CD4-positive, alpha-beta T cell treated with Interferon alpha-2 for 1 hour (primary cell): ENCODE data around the gene MYADML2.
"Not testable (repeated sequence)": the region's sequence is repeated elsewhere in the genome, so short reads cannot be mapped to it uniquely, and the experiment has no call there.

Experiments used
- DNase-seq, 2 donors: peaks; one replicate each; pipeline ENCODE4 v3.0.0-alpha.2; 2020 to 2022

The MYADML2 gene

GRCh38 chr17:81922566-81923301, 24.3 kb downstream of the MYADML2 start:
- no peak for DNase-seq

- DNase-seq: no peak
Observed at GRCh38 chr17:81921996-81922565, 25.0 kb downstream of the MYADML2 start.

DNA sequence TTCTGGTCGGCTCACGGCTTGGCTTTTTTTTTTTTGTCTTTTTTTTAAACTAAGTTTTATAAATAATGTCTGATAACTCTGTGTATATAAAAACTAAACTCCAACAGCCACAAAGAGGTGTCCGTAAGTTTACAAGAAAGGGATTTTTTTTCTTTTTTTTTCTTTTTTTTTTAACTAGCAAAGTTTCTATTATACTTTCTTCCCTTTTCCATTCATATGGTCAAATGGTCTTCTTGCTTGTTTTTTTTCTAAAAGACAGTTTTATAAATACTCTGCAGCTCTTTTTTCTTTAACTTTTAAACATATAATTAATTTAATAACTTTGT, 25.5 kb downstream of the MYADML2 start:
- DNase-seq: no peak

GRCh38 chr17:81920612-81921536, 26.2 kb downstream of the MYADML2 start:
- peak in 1 of 2 donors; percentile 35 for DNase-seq

DNA sequence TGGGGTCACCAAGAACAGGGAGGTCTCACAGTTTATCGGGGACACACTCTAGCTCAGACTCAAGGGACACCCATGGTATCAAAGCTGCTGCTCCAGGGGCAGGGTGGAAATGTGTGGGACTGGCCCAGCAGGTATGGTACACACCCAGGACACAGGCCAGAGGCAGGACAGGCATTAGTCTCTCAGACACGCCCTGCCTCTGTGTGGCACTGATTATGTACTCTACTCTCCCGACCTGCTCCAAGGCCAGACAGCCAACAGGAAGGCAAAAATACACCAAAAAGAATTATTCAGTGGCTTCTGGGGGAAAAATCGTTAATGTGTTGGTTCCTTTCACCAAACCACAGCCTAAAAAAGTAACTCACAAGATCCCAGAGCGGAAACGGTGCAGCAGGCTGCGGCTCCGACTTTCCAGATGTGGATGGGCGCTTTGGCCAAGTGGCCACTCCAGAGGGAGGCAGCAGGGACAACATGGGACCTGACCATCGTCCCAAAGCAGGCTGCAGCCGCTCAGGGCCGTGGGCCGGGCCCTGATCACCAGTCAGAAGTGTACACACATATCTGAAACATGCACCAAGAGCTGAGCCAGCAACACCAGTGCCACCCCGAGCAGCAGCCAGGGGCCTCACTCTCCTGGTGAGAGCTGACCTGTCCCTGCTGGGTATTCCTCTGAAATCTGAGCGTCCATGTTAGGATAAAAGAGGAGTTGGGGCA, 28.0 kb downstream of the MYADML2 start:
- DNase-seq: no peak

DNA sequence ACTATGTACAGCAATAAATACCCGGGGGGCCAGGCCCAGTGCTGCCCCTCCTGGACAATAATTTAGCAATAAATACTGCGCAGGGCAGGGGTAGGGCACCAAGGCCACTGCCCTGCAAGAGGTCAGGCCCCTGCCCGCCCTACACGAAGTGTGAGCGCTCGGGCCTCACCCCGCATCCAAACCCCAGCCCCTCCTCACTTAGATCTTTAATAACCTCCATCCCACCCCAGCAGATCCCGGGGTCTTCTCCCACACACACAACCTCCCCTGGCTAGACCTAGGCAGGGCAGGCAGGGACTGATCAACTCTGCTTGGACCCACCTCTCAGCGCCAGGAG, 28.7 kb downstream of the MYADML2 start:
- DNase-seq: not testable (repeated sequence)

GRCh38 chr17:81917565-81918332, 29.3 kb downstream of the MYADML2 start, which contains the start of gene SIRT7:
Gene SIRT7 (minus strand): TSS chr17:81918176. CDS start chr17:81918131, 45 bp downstream.
- peak; percentile 87 to 90 for DNase-seq

DNA sequence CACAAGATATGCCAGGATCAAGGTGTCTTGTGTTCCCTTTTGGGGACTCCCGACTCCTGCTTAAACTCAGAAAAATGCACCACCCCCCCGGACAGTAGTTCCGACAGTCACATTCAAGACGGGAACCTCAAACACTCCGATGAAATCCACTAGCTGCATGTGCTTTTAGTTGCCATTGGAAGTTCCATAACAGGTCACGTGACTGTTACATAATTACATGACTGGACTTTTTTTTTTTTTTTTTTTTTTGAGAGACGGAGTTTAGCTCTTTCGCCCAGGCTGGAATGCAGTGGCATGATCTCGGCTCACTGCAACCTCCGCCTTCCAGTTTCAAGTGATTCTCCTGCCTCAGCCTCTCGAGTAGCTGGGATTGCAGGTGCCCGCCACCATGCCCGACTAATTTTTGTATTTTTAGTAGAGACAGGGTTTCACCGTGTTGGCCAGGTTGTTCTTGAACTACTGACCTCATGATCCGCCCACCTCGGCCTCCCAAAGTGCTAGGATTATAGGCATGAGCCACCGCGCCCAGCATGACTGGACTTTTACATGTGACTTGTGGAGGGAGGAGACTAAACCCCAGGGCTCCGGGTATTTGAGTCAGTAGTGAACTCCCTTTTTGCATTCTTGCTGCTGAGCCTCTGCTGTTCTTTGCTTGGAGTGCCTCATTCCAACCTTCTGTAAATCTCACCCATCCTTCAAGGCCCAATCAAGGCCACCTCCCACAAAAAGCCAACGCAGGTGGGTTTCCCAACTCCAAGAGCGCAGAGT, 30.6 kb downstream of the MYADML2 start:
- DNase-seq: no peak

GRCh38 chr17:81915331-81915730, 31.7 kb downstream of the MYADML2 start:
- DNase-seq: no peak

- no peak for DNase-seq
Observed at GRCh38 chr17:81914103-81914850, 32.8 kb downstream of the MYADML2 start.

- DNase-seq: no peak
Observed at GRCh38 chr17:81913394-81914102, 33.5 kb downstream of the MYADML2 start.

DNA sequence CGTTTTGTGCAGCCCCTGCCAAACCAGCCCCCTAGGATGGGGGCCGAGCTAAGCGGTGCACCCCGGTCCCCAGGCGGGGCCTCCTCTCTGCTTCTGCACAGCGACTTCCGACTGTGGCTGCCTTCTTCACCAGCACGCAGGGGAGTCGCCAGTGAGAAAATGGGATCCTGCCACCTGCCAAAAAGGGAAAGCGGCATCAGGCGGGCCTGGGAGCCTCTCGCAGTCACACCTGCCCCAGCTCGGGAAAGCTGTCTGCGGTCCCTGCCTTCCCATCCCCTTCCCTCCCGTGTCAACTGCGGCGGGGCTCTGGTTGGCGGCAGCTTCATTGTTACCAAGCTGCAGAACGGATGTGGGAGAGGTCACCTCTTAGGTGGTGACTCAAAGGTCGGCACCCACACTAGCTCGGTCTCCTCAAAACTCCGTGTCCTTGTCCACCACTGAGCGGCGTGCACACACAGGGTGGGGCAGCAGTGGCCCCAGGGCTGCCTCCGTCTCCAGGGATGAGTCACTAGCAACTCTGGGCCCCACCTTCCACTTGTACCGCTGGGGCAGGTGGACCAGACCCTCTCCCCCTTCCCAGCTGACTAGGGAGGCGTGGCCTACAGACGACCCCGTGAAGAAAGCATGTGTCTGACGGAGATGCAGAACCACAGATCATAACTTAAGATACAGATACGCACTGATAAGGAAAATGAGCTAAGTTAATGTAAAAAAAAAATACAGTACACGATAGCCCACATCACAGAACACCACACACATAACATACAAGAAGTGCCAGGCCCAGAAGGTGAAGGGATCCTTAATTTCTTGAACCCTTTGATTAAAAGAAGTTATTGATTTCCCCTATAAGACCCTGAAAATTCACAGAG, 34.4 kb downstream of the MYADML2 start:
- no peak for DNase-seq

- no peak for DNase-seq
Observed at GRCh38 chr17:81911969-81912368, 35.1 kb downstream of the MYADML2 start.

- peak; percentile 92 to 95 for DNase-seq
Observed at GRCh38 chr17:81911277-81911961, 35.6 kb downstream of the MYADML2 start, which contains the start of gene PCYT2. Gene PCYT2 (minus strand): TSS chr17:81911399. CDS start chr17:81911355, 44 bp downstream.

DNA sequence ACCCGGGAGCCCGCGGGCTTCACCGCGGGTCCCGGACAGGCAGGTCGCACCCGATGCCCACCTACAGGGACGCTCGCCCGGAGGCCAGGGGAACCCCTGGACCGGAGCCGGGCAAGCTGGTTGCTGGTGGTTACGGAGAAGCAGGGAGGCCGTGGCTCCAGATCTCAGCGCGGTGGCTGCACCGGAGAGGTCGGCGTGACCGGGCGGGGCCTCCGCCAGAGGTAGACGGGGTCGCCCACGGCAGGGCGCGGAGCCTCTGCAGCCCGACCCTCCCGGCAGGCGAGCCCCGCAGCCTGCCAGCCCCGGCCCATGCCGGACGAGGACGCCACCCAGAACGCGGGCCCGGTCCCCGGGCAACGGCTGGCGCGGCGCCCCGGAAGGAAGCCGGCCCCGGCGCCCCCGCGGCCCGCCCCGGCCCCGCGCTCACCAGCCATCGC, 36.2 kb downstream of the MYADML2 start:
- no peak for DNase-seq

DNA sequence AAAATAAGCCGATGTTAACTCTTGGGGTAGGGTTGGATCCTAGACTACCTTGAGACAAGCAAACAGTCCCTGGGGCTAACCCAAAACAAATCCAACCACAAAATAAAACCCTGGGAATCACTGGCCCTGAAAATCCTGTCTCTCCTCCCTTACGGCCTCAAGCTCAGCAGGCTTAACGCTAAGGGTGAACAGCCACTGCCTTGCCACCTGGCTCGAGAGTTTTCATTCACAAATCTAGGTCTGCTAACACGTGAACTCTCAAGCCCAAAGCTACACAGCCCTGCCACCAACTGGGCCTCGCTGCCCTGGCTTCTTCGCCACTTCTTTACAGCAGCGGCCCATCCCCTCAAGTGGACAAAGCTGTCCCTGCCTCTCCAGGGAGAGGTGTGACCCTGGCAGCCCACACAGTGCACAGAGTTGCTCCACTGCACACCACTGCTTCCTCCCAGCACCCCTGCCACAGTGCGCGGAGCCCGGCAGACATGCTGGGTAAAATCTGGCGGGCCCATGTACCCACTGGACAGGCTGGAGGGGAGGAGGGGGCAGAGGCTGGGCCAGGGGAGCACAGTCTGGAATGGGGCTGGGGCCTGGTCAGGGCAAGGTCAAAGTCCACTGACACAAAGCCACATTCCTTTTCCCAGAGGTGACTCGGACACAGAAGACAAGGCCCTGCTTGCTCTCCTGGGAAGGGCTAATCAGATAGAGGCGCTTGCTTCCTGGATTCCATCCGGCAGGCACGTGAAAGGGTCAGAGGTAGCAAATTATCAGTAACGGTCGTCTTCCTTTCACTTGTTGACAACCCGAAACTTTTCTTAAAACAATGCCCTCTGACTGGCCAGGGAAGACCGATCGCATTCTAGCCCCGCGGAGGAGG, 36.8 kb downstream of the MYADML2 start:
- no peak for DNase-seq

- DNase-seq: no peak
Observed at GRCh38 chr17:81909231-81909630, 37.8 kb downstream of the MYADML2 start.
